GM12878 (cell line): Measurements from ENCODE around the gene SCAF8. TPM values are rescaled to one million over a fixed set of nuclear protein-coding genes. Genes with fewer than 3 reads are reported as not detected.
"Not testable (repeated sequence)": the region's sequence is repeated elsewhere in the genome, so short reads cannot be mapped to it uniquely, and the experiment has no call there.

ENCODE experiments used
- ATAC-seq: fragments of 200-7000 bp; cut with Tn5 transposase; 3 replicates; pipeline ENCODE4 v1.9.1; 2020; ENCODE audit warnings: mild to moderate bottlenecking, moderate library complexity
- BruUV-seq: library from RNA; stranded (reverse); fragments of 400-500 nt; replicated peaks from 2 replicates; lab custom pipeline; 2021; lab: Mats Ljungman, UMichigan
- CTCF ChIA-PET: fragments of 300-600 bp; sonication (Branson Sonifier 250); formaldehyde crosslinking; extraction: SDS; loops from one replicate; lab custom pipeline; 2021; ENCODE audit warnings: inconsistent platforms; lab: Yijun Ruan, JAX
- POLR2A ChIA-PET: fragments of 350-600 bp; formaldehyde crosslinking; extraction: SDS; loops from one replicate; lab custom pipeline; 2021; ENCODE audit warnings: inconsistent platforms; lab: Charles Lee
- RAD21 ChIA-PET: fragments of 300-600 bp; sonication (Branson Sonifier 250); formaldehyde crosslinking; loops from one replicate; lab custom pipeline; 2023; ENCODE audit warnings: antibody characterized with exemption; ENCODE audit not compliant: unreplicated experiment; lab: Charles Lee
- SMC1A ChIA-PET: fragments of 300-600 bp; sonication (Branson Sonifier 250); formaldehyde crosslinking; loops from one replicate; lab custom pipeline; 2023; ENCODE audit not compliant: unreplicated experiment, uncharacterized antibody; lab: Charles Lee
- DNase-seq: peaks from one replicate; pipeline ENCODE4 v3.0.0-alpha.2; 2011; ENCODE audit warnings: low read depth, low spot score
- FAIRE-seq: peaks from 3 replicates; lab custom pipeline; 2011; peaks lifted over from hg19 to GRCh38; lab: Jason Lieb, UNC
- H2AFZ ChIP-seq: 2 replicates; pipeline ENCODE4 v1.6.0; 2011; ENCODE audit warnings: low read depth, low read length, control low read depth; ENCODE audit not compliant: control insufficient read depth
- H3K27ac ChIP-seq: 2 replicates; pipeline ENCODE4 v1.5.1; 2011; ENCODE audit warnings: control low read depth; ENCODE audit not compliant: control insufficient read depth, insufficient read depth
- H3K27me3 ChIP-seq, 2 experiments: replicated peaks in 1 of 2; 2 replicates each; pipeline versions ENCODE4 v1.6.0 to v1.6.1; 2011; ENCODE audit warnings: low read length in 1 of 2; ENCODE audit not compliant: control insufficient read depth in 2 of 2, insufficient read depth in 2 of 2
- H3K36me3 ChIP-seq, 2 experiments: 2 replicates each; pipeline ENCODE4 v1.5.1; 2011; ENCODE audit warnings: low read length in 1 of 2; ENCODE audit not compliant: control insufficient read depth in 2 of 2, insufficient read depth in 2 of 2
- H3K4me1 ChIP-seq: 2 replicates; pipeline ENCODE4 v1.6.1; 2011; ENCODE audit warnings: mild to moderate bottlenecking, low read length, moderate library complexity, mixed read lengths; ENCODE audit not compliant: control insufficient read depth, insufficient read depth
- H3K4me2 ChIP-seq: 2 replicates; pipeline ENCODE4 v1.6.0; 2011; ENCODE audit warnings: control low read depth; ENCODE audit not compliant: control insufficient read depth, insufficient read depth
- H3K4me3 ChIP-seq: fragments of 200-600 bp; sonication (generic); 2 replicates; pipeline ENCODE4 v1.5.1; 2016
- H3K79me2 ChIP-seq: 2 replicates; pipeline ENCODE4 v1.6.0; 2011; ENCODE audit warnings: low read length; ENCODE audit not compliant: control insufficient read depth, insufficient read depth
- H3K9ac ChIP-seq: 2 replicates; pipeline ENCODE4 v1.8.0; 2011; ENCODE audit warnings: low read length, control low read depth, mixed read lengths; ENCODE audit not compliant: control insufficient read depth, insufficient read depth
- H3K9me3 ChIP-seq: replicated peaks from 3 replicates; pipeline ENCODE4 v1.5.1; 2011; ENCODE audit warnings: mild to moderate bottlenecking, low read length; ENCODE audit not compliant: control insufficient read depth, insufficient read depth
- H4K20me1 ChIP-seq: 2 replicates; pipeline ENCODE4 v1.6.0; 2011; ENCODE audit not compliant: control insufficient read depth, insufficient read depth
- EED ChIP-seq: sonication (generic); IDR thresholded peaks from 2 replicates; pipeline ENCODE4 v1.6.1; 2016; ENCODE audit warnings: antibody characterized with exemption, low read depth
- IKZF1 ChIP-seq: fragments of 450-650 bp; conservative IDR thresholded peaks from 2 replicates; pipeline ENCODE4 v1.6.1; 2017; ENCODE audit warnings: antibody characterized with exemption, mild to moderate bottlenecking
- MYB ChIP-seq: fragments of 150-350 bp; IDR thresholded peaks from 2 replicates; pipeline ENCODE4 v1.6.1; 2014; ENCODE audit warnings: mild to moderate bottlenecking, low read depth, low read length, borderline replicate concordance
- POLR2AphosphoS5 ChIP-seq: IDR thresholded peaks from 2 replicates; pipeline ENCODE4 v1.6.1; 2011; ENCODE audit warnings: mild to moderate bottlenecking, low read length, inconsistent platforms
- ZNF24 ChIP-seq: fragments of 450-650 bp; IDR thresholded peaks from 2 replicates; pipeline ENCODE4 v1.6.1; 2017; ENCODE audit warnings: antibody characterized with exemption, mild to moderate bottlenecking
- ZNF384 ChIP-seq: IDR thresholded peaks from 2 replicates; pipeline ENCODE4 v1.6.1; 2012; ENCODE audit warnings: low read depth, mild to moderate bottlenecking, low read length, improper control_type of control experiment, borderline replicate concordance
- WGBS: methylation state at CpG from one replicate; pipeline ENCODE4 v1.1.6; 2016; ENCODE audit warnings: low lambda C conversion rate; ENCODE audit not compliant: insufficient replicate concordance, insufficient coverage; ENCODE audit errors: missing lambda C conversion rate; 5-methylcytosine and 5-hydroxymethylcytosine counted together
- in situ Hi-C: fragments of 300-500 bp; cut with MboI; formaldehyde crosslinking; loops from 9 replicates; pipeline ENCODE4 v1.14.3; 2018; ENCODE audit warnings: mixed read lengths
- intact Hi-C: fragments of 100-400 bp; cut with micrococcal nuclease; formaldehyde crosslinking; loops from one replicate; pipeline ENCODE4 v1.14.2; 2022; ENCODE audit not compliant: unreplicated experiment
- polyA plus RNA-seq, 11 experiments: library from polyadenylated mRNA; depleted of rRNA in 4 of 11; unstranded in 6 of 11; stranded (reverse) in 5 of 11; fragments of >200 nt; fragmentation: Nextera tagmentation in 4 of 11; fragmentation: Illumina TruSeq in 1 of 11; extraction: Ambion mirVana in 4 of 11; extraction: Trizol in 1 of 11; gene quantifications; 1 replicate in 1 of 11; 2 replicates in 10 of 11; pipeline versions ENCODE4 v1.2.1 to v1.2.3, GENCODE V29; 2011 to 2016; ENCODE audit warnings: inconsistent platforms in 2 of 11, missing spikeins in 2 of 11, low read depth in 1 of 11
- total RNA-seq, 4 experiments: library from RNA; depleted of rRNA in 3 of 4; stranded (reverse); fragments of >200 nt in 3 of 4; fragmentation: Illumina TruSeq in 1 of 4; extraction: Trizol in 1 of 4; gene quantifications; 2 replicates each; pipeline versions ENCODE4 v1.2.1 to v1.2.3, GENCODE V29; 2013 to 2021

SCAF8 gene
- total and polyA plus RNA-seq, 10 of the 15 experiments (the other 5 are each of a cell fraction or from before 2014, with no cell fraction given): 8.1 to 28.8 (median 15.9) TPM

DNA sequence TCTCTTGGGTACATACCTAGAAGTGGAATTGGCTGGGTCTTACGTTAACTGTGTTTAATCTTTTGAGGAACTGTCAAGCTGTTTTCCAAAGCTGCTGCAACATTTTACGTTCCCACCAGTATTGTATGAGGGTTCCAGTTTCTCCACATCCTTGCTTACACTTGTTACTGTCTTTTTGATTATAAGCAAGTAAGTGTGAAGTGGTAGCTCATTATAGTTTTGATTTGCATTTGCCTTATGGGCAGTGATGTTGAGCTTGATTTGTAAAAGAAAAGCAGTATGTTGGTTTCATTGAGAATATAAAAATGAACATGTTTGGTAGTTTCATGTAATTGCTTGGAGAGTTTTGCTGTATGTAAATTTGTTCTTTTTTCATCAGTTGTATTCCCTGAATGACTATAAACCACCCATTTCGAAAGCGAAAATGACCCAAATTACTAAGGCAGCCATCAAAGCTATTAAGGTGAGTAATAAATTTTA lies 40.4 kb downstream of the SCAF8 start (continued):
- TF ChIP-seq ZNF24: peak; percentile 74; the same call in 1 of the 2 replicates
- TF ChIP-seq, all 136 proteins: peak for 44

DNA sequence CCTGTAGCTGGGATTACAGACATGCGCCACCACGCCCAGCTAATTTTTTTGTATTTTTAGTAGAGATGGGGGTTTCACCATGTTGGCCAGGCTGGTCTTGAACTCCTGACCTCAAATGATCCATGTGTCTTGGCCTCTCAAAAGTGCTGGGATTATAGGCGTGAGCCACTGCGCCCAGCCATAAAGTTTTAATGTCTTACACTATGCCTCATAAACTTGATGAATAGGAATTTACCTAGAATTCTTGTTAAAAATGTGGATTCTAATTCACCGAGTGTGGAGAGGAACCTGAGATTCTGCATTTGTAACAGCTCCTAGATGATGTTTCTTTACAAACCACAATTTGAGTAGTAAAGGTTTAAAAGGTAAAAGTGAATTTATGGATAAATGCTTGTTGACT lies 45.9 kb downstream of the SCAF8 start:
- in situ Hi-C loops, intact Hi-C loops, FAIRE-seq, H2AFZ ChIP-seq, H3K36me3 ChIP-seq, H3K4me2 ChIP-seq, ATAC-seq, H3K27me3 ChIP-seq, H3K9me3 ChIP-seq, H3K27ac ChIP-seq, DNase-seq, H3K4me1 ChIP-seq, H4K20me1 ChIP-seq, BruUV-seq, H3K9ac ChIP-seq, RAD21 ChIA-PET, H3K4me3 ChIP-seq: not testable (repeated sequence)
- ChIA-PET CTCF (interaction anchor here (1.0 kb wide), 1 partner anchor 23 kb away, joined by 3 read pairs; no protein-coding TSS in a partner anchor), POLR2A (interaction anchor here (0.6 kb wide), 1 partner anchor 17 kb away, joined by 3 read pairs; no protein-coding TSS in a partner anchor), SMC1A (interaction anchor here (0.9 kb wide), 1 partner anchor 8 kb away, joined by 3 read pairs; no protein-coding TSS in a partner anchor)
- H3K79me2 ChIP-seq: peaks cover 13% of the 10 kb centered on the region
- WGBS: 98% methylated on average over 5 of the region's 5 CpGs

DNA sequence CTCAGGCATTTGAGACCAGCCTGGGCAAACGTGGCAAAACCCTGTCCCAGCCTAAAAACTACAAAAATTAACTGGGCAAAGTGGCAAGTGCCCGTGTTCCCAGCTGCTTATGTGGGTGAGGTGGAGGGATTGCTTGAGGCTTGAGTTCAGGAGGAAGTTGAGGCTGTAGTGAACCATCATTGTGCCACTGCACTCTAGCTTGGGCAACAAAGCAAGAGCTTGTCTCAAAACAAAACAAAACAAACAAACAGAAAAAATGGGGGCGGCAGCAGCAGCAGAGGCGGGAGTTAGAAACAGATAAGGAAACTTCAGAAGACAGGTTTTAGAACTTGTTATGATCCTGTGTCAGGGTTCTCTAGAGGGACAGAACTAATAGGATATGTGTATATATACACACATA lies 49.0 kb downstream of the SCAF8 start:
- Histone ChIP-seq H3K36me3 (peaks cover 0 to 3% of the 10 kb centered on the region in 2 experiments; a peak in 1 of 4 replicates), H3K27me3 (no peaks in the 10 kb centered on the region), H3K27ac (no peak overlapping the region), H3K4me1 (no peaks in the 10 kb centered on the region), H3K4me2 (no peak overlapping the region), H3K9ac (no peak overlapping the region), H3K79me2 (peaks cover 2% of the 10 kb centered on the region), H2AFZ (no peak overlapping the region), H3K4me3 (no peak overlapping the region), H4K20me1 (no peaks in the 10 kb centered on the region), H3K9me3 (no peaks in the 10 kb centered on the region)
- intact Hi-C loops: no loop called here
- DNase-seq: no peak
- TF ChIP-seq EED (no peak), MYB (no peak), POLR2AphosphoS5 (peak; percentile 26; the same call in 1 of the 2 replicates), ZNF384 (no peak), IKZF1 (no peak)
- RAD21 ChIA-PET: no interaction called here
- SMC1A ChIA-PET: interaction anchor here (1.0 to 1.5 kb wide), 3 partner anchors 24 to 45 kb away, joined by 3 to 5 read pairs (median 3); no protein-coding TSS in a partner anchor
- in situ Hi-C loops: no loop called here
- POLR2A ChIA-PET: interaction anchor here (1.0 kb wide), 1 partner anchor 9 kb away, joined by 3 read pairs; no protein-coding TSS in a partner anchor
- FAIRE-seq: no peak
- no peak for ATAC-seq
- 21% methylated on average over 4 of the region's 4 CpGs for WGBS
- BruUV-seq: no TSS peak
- CTCF ChIA-PET: interaction anchor here (1.0 to 1.8 kb wide), 4 partner anchors 19 to 107 kb away, joined by 3 to 6 read pairs (median 4); no protein-coding TSS in a partner anchor
